Central memory CD8-positive, alpha-beta T cell (primary cell): ENCODE data around the gene IFT80.
A peak's percentile ranks its signal among the peaks of the same experiment; 100 is the strongest.

Experiments
- ATAC-seq: fragments of 150-1000 bp; cut with Tn5 transposase; replicated peaks from 2 replicates; pipeline ENCODE4 v1.10.0; 2022; ENCODE audit warnings: mild to moderate bottlenecking, moderate FRiP score, moderate number of reproducible peaks; ENCODE audit not compliant: poor library complexity, severe bottlenecking; ENCODE audit errors: extremely low read depth
- DNase-seq, 2 donors: peaks; one replicate each; pipeline ENCODE4 v3.0.0; 2021; ENCODE audit warnings: low spot score in 2 of 2
- H3K27ac Mint-ChIP-seq: one replicate; pipeline ENCODE4 v1.8.0; 2022; ENCODE audit warnings: low read depth, mild to moderate bottlenecking, moderate library complexity, mixed read lengths
- H3K27me3 Mint-ChIP-seq: one replicate; pipeline ENCODE4 v1.8.0; 2022; ENCODE audit warnings: mixed read lengths
- H3K36me3 Mint-ChIP-seq: one replicate; pipeline ENCODE4 v1.8.0; 2022; ENCODE audit warnings: mild to moderate bottlenecking, moderate library complexity, mixed read lengths; ENCODE audit not compliant: insufficient read depth
- H3K4me1 Mint-ChIP-seq: one replicate; pipeline ENCODE4 v1.8.0; 2022; ENCODE audit warnings: mixed read lengths
- H3K4me3 Mint-ChIP-seq: one replicate; pipeline ENCODE4 v1.8.0; 2022; ENCODE audit warnings: mild to moderate bottlenecking, moderate library complexity, mixed read lengths
- H3K9me3 Mint-ChIP-seq: one replicate; pipeline ENCODE4 v1.8.0; 2022; ENCODE audit warnings: mixed read lengths

IFT80 gene

GRCh38 chr3:160225176-160226025 is 173.6 kb downstream of the IFT80 start, which contains the start of gene C3orf80:
Gene C3orf80, plus strand, starts transcription at chr3:160225422. Its CDS starts 214 bp downstream, at chr3:160225636.
- peak; percentile 16 to 19 for DNase-seq
- peaks cover 6% of the 10 kb centered on the region for H3K36me3 Mint-ChIP-seq
- H3K27ac Mint-ChIP-seq, result no peak within 1 kb of the TSS
- ATAC-seq, result peak; percentile 78
- peaks cover 19% of the 10 kb centered on the region for H3K4me1 Mint-ChIP-seq
- peaks cover 58% of the 10 kb centered on the region for H3K27me3 Mint-ChIP-seq
- peak within 1 kb of the TSS; percentile 79 for H3K4me3 Mint-ChIP-seq
- H3K9me3 Mint-ChIP-seq, result no peaks in the 10 kb centered on the region

GRCh38 chr3:160224811-160225175 is 174.2 kb downstream of the IFT80 start:
- Mint-ChIP-seq H3K9me3 (no peaks in the 10 kb centered on the region), H3K36me3 (peaks cover 6% of the 10 kb centered on the region), H3K4me1 (peaks cover 19% of the 10 kb centered on the region), H3K4me3 (peak overlapping the region; percentile 77), H3K27ac (no peak overlapping the region), H3K27me3 (peaks cover 58% of the 10 kb centered on the region)
- ATAC-seq (no peak), DNase-seq (no peak)

GRCh38 chr3:160224256-160224655 is 174.8 kb downstream of the IFT80 start:
- H3K4me1 Mint-ChIP-seq, result peaks cover 19% of the 10 kb centered on the region
- H3K27ac Mint-ChIP-seq, result no peak overlapping the region
- peaks cover 6% of the 10 kb centered on the region for H3K36me3 Mint-ChIP-seq
- DNase-seq (no peak), ATAC-seq (no peak)
- H3K9me3 Mint-ChIP-seq, result no peaks in the 10 kb centered on the region
- peaks cover 63% of the 10 kb centered on the region for H3K27me3 Mint-ChIP-seq
- H3K4me3 Mint-ChIP-seq, result peak overlapping the region; percentile 77

GRCh38 chr3:160221019-160221418 is 178.0 kb downstream of the IFT80 start:
- Mint-ChIP-seq H3K4me3 (no peak overlapping the region), H3K27me3 (peaks cover 75% of the 10 kb centered on the region), H3K4me1 (peaks cover 11% of the 10 kb centered on the region), H3K36me3 (peaks cover 3% of the 10 kb centered on the region), H3K9me3 (no peaks in the 10 kb centered on the region), H3K27ac (no peak overlapping the region)
- DNase-seq, result no peak
- ATAC-seq, result no peak

- H3K9me3 Mint-ChIP-seq, result no peaks in the 10 kb centered on the region
These were observed 179.0 kb downstream of the IFT80 start for GRCh38 chr3:160220038-160220437.

GRCh38 chr3:160218136-160218535 is 180.9 kb downstream of the IFT80 start:
- ATAC-seq, result no peak
- no peaks in the 10 kb centered on the region for H3K36me3 Mint-ChIP-seq

More at GRCh38 chr3:160220038-160220437, 179.0 kb downstream of the IFT80 start:
- no peak overlapping the region for H3K27ac Mint-ChIP-seq
- no peak for DNase-seq
- no peak for ATAC-seq
- peaks cover 10% of the 10 kb centered on the region for H3K4me1 Mint-ChIP-seq
- peaks cover 72% of the 10 kb centered on the region for H3K27me3 Mint-ChIP-seq
- H3K4me3 Mint-ChIP-seq, result no peak overlapping the region
- peaks cover 3% of the 10 kb centered on the region for H3K36me3 Mint-ChIP-seq

GRCh38 chr3:160217675-160218074 is 181.3 kb downstream of the IFT80 start:
- Mint-ChIP-seq H3K4me3 (no peak overlapping the region), H3K9me3 (no peaks in the 10 kb centered on the region), H3K36me3 (no peaks in the 10 kb centered on the region), H3K27ac (no peak overlapping the region), H3K4me1 (no peaks in the 10 kb centered on the region), H3K27me3 (peaks cover 62% of the 10 kb centered on the region)
- ATAC-seq (no peak), DNase-seq (no peak)

More at GRCh38 chr3:160218136-160218535, 180.9 kb downstream of the IFT80 start:
- Mint-ChIP-seq H3K9me3 (no peaks in the 10 kb centered on the region), H3K4me3 (no peak overlapping the region), H3K27me3 (peaks cover 62% of the 10 kb centered on the region), H3K27ac (no peak overlapping the region), H3K4me1 (no peaks in the 10 kb centered on the region)
- DNase-seq, result no peak

GRCh38 chr3:160213191-160213590 is 185.8 kb downstream of the IFT80 start:
- DNase-seq, result no peak
- ATAC-seq, result no peak
- Mint-ChIP-seq H3K36me3 (no peaks in the 10 kb centered on the region), H3K9me3 (no peaks in the 10 kb centered on the region), H3K4me1 (no peaks in the 10 kb centered on the region), H3K4me3 (no peak overlapping the region), H3K27ac (no peak overlapping the region), H3K27me3 (peaks cover 50% of the 10 kb centered on the region)

- H3K9me3 Mint-ChIP-seq, result no peaks in the 10 kb centered on the region
- no peak overlapping the region for H3K4me3 Mint-ChIP-seq
- DNase-seq, result no peak
- no peak for ATAC-seq
- no peak overlapping the region for H3K27ac Mint-ChIP-seq
- peaks cover 57% of the 10 kb centered on the region for H3K27me3 Mint-ChIP-seq
- no peaks in the 10 kb centered on the region for H3K36me3 Mint-ChIP-seq
- H3K4me1 Mint-ChIP-seq, result no peaks in the 10 kb centered on the region
These were observed 188.2 kb downstream of the IFT80 start for GRCh38 chr3:160210799-160211221.

GRCh38 chr3:160210341-160210740 is 188.7 kb downstream of the IFT80 start:
- H3K27me3 Mint-ChIP-seq, result peaks cover 57% of the 10 kb centered on the region
- H3K4me3 Mint-ChIP-seq, result no peak overlapping the region
- ATAC-seq (no peak), DNase-seq (no peak)
- no peaks in the 10 kb centered on the region for H3K4me1 Mint-ChIP-seq
- H3K9me3 Mint-ChIP-seq, result no peaks in the 10 kb centered on the region
- no peak overlapping the region for H3K27ac Mint-ChIP-seq
- no peaks in the 10 kb centered on the region for H3K36me3 Mint-ChIP-seq
